GM23338 (cell line): Measurements from ENCODE around the gene KIF5A. TPM values are rescaled to one million over a fixed set of nuclear protein-coding genes. Genes with fewer than 3 reads are reported as not detected.

Experiments used
- ATAC-seq: fragments of 200-7000 bp; cut with Tn5 transposase; 3 replicates; pipeline ENCODE4 v1.9.1; 2020
- DNase-seq: peaks from one replicate; pipeline ENCODE4 v3.0.0-alpha.2; 2015; ENCODE audit warnings: low spot score
- H2AFZ ChIP-seq: fragments of 200-600 bp; sonication (generic); 2 replicates; pipeline ENCODE4 v1.8.0; 2016; ENCODE audit warnings: antibody characterized with exemption, mild to moderate bottlenecking, moderate library complexity
- H3F3A ChIP-seq: fragments of 200-600 bp; sonication (generic); replicated peaks from 2 replicates; pipeline ENCODE4 v1.8.0; 2017; ENCODE audit warnings: antibody characterized with exemption, mixed run types, low read depth
- H3K27ac ChIP-seq: fragments of 200-600 bp; sonication (generic); 2 replicates; pipeline ENCODE4 v1.6.1; 2016; ENCODE audit warnings: low read depth
- H3K27me3 ChIP-seq: fragments of 200-600 bp; sonication (generic); 2 replicates; pipeline ENCODE4 v1.8.0; 2016; ENCODE audit warnings: mild to moderate bottlenecking, mixed run types, moderate library complexity; ENCODE audit not compliant: insufficient read depth
- H3K36me3 ChIP-seq: fragments of 200-600 bp; sonication (generic); 2 replicates; pipeline ENCODE4 v1.8.0; 2016; ENCODE audit warnings: mild to moderate bottlenecking; ENCODE audit not compliant: insufficient read depth
- H3K4me1 ChIP-seq: fragments of 200-600 bp; sonication (generic); 2 replicates; pipeline ENCODE4 v1.8.0; 2016; ENCODE audit warnings: mild to moderate bottlenecking, moderate library complexity; ENCODE audit not compliant: insufficient read depth
- H3K4me2 ChIP-seq: fragments of 200-600 bp; sonication (generic); 2 replicates; pipeline ENCODE4 v1.7.1; 2017; ENCODE audit warnings: mixed run types
- H3K4me3 ChIP-seq: fragments of 200-600 bp; sonication (generic); 2 replicates; pipeline ENCODE4 v1.6.1; 2016; ENCODE audit warnings: mixed run types
- H3K79me2 ChIP-seq: fragments of 200-600 bp; sonication (generic); replicated peaks from 2 replicates; pipeline ENCODE4 v1.8.0; 2017; ENCODE audit warnings: mild to moderate bottlenecking; ENCODE audit not compliant: insufficient read depth
- H3K9me2 ChIP-seq: fragments of 200-600 bp; sonication (generic); 2 replicates; pipeline ENCODE4 v1.8.0; 2017; ENCODE audit not compliant: insufficient read depth
- H4K20me1 ChIP-seq: fragments of 200-600 bp; sonication (generic); replicated peaks from 2 replicates; pipeline ENCODE4 v1.8.0; 2017; ENCODE audit warnings: mild to moderate bottlenecking; ENCODE audit not compliant: insufficient read depth
- H3K27ac Mint-ChIP-seq: 2 replicates; pipeline ENCODE4 v1.8.0; 2020; ENCODE audit warnings: inconsistent platforms, mild to moderate bottlenecking, moderate library complexity, mixed read lengths
- H3K27me3 Mint-ChIP-seq: 3 replicates; pipeline ENCODE4 v1.8.0; 2022; ENCODE audit warnings: low read depth, mild to moderate bottlenecking, moderate library complexity, mixed read lengths, inconsistent platforms; ENCODE audit not compliant: insufficient read depth, poor library complexity
- H3K36me3 Mint-ChIP-seq: 3 replicates; pipeline ENCODE4 v1.8.0; 2021; ENCODE audit warnings: low read depth, mild to moderate bottlenecking, inconsistent platforms, moderate library complexity, mixed read lengths
- H3K4me1 Mint-ChIP-seq: 3 replicates; pipeline ENCODE4 v1.8.0; 2020; ENCODE audit warnings: mild to moderate bottlenecking, inconsistent platforms, mixed read lengths
- H3K4me3 Mint-ChIP-seq: 3 replicates; pipeline ENCODE4 v1.8.0; 2021; ENCODE audit warnings: moderate library complexity, mild to moderate bottlenecking, inconsistent platforms, mixed read lengths
- H3K9me3 Mint-ChIP-seq: 3 replicates; pipeline ENCODE4 v1.8.0; 2020; ENCODE audit warnings: moderate library complexity, mild to moderate bottlenecking, inconsistent platforms, mixed read lengths
- CREB1 ChIP-seq: fragments of 250-450 bp; sonication (Bioruptor Pico); IDR thresholded peaks from 2 replicates; pipeline ENCODE4 v1.5.0; 2020; ENCODE audit warnings: low read depth, mild to moderate bottlenecking, moderate library complexity
- EZH2 ChIP-seq: fragments of 200-600 bp; sonication (generic); IDR thresholded peaks from one replicate; pipeline ENCODE4 v1.8.0; 2017; ENCODE audit warnings: antibody characterized with exemption, mild to moderate bottlenecking, low read depth; ENCODE audit not compliant: unreplicated experiment
- NANOG ChIP-seq: IDR thresholded peaks from 2 replicates; pipeline ENCODE4 v1.6.1; 2016; ENCODE audit warnings: antibody characterized with exemption, borderline replicate concordance
- ZNF462 ChIP-seq: fragments of 250-450 bp; sonication (Bioruptor Pico); IDR thresholded peaks from 2 replicates; pipeline ENCODE4 v1.5.0; 2020; ENCODE audit warnings: mild to moderate bottlenecking, moderate library complexity
- polyA plus RNA-seq: library from polyadenylated mRNA; unstranded; fragments of >200 nt; fragmentation: Nextera tagmentation; extraction: Ambion mirVana; gene quantifications from 2 replicates; pipeline ENCODE4 v1.2.1, GENCODE V29; 2016
- total RNA-seq: library from RNA; depleted of rRNA; stranded (reverse); fragments of >200 nt; shearing (Covaris generic); gene quantifications from 2 replicates; pipeline ENCODE4 v1.2.3, GENCODE V29; 2014
- TF ChIP-seq, protein P1 (sequence below): IDR thresholded peaks from 2 replicates; pipeline ENCODE4 v1.6.1; 2016; ENCODE audit warnings: antibody characterized with exemption

Gene KIF5A
- total and polyA plus RNA-seq, 2 experiments from 2014 or later: 11.1 to 21.3 TPM

DNA sequence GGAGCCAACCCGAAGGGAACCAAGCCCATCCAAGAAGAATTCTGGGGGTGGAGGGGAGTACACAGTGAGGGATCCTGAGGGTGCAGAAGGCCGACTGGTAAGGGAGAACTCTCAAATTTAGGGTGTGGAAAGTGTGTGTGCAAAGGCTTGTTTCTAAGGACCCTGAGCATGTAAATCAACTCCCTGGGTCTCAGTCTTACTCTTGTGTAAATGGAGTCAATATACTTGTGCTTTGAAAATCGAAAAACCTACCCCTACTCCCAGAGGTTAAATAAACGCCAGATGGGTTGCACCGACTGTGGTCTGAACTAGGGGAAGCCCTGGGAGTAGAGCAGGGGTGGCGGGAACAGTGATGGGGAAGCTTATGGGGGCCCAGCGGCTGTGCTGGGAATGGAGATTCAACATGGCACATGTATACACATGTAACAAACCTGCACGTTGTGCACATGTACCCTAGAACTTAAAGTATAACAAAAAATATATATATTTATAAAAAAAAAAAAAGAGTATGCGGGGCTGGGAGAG, 77.1 kb downstream of the KIF5A start:
- Mint-ChIP-seq H3K4me1 (peaks cover 28% of the 10 kb centered on the region), H3K36me3 (no peaks in the 10 kb centered on the region; the same call in 2 of the 3 replicates), H3K9me3 (no peaks in the 10 kb centered on the region), H3K27me3 (peaks cover 100% of the 10 kb centered on the region), H3K4me3 (peak overlapping the region; percentile 35; the same call in 2 of the 3 replicates), H3K27ac (no peak overlapping the region)
- Histone ChIP-seq H3F3A (peaks cover 12% of the 10 kb centered on the region; the same call in 1 of the 2 replicates), H3K9me2 (no peaks in the 10 kb centered on the region), H3K4me2 (0 out of 2 replicates have a peak overlapping the region, but pooled peaks have one; percentile 26), H3K27ac (no peak overlapping the region), H3K27me3 (peaks cover 100% of the 10 kb centered on the region), H2AFZ (no peak overlapping the region), H4K20me1 (peaks cover 27% of the 10 kb centered on the region), H3K4me3 (no peak overlapping the region), H3K4me1 (peaks cover 17% of the 10 kb centered on the region), H3K79me2 (no peaks in the 10 kb centered on the region), H3K36me3 (no peaks in the 10 kb centered on the region)
- TF ChIP-seq ZNF462: no peak
- peak; percentile 71 for TF ChIP-seq EZH2
- DNase-seq (no peak), ATAC-seq (no peak)

- Histone ChIP-seq H2AFZ (peak overlapping the region; percentile 84), H3K4me3 (peak overlapping the region; percentile 55)
- TF ChIP-seq CREB1 (CRISPR knock-in tag): no peak
- TF ChIP-seq NANOG: no peak
- TF ChIP-seq, protein P1, sequence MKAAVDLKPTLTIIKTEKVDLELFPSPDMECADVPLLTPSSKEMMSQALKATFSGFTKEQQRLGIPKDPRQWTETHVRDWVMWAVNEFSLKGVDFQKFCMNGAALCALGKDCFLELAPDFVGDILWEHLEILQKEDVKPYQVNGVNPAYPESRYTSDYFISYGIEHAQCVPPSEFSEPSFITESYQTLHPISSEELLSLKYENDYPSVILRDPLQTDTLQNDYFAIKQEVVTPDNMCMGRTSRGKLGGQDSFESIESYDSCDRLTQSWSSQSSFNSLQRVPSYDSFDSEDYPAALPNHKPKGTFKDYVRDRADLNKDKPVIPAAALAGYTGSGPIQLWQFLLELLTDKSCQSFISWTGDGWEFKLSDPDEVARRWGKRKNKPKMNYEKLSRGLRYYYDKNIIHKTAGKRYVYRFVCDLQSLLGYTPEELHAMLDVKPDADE: no peak
- peak; percentile 43 for TF ChIP-seq EZH2
Measured at GRCh38 chr12:57627501-57628279, 77.8 kb downstream of the KIF5A start.

More at GRCh38 chr12:57627501-57628279, 77.8 kb downstream of the KIF5A start:
- peaks cover 27% of the 10 kb centered on the region for H4K20me1 ChIP-seq
- H3K27ac ChIP-seq: no peak overlapping the region
- peak; percentile 17 for ATAC-seq
- peaks cover 17% of the 10 kb centered on the region for H3K4me1 ChIP-seq
- DNase-seq: peak; percentile 50
- H3K27me3 ChIP-seq: peaks cover 100% of the 10 kb centered on the region
- H3K79me2 ChIP-seq: no peaks in the 10 kb centered on the region
- H3F3A ChIP-seq: peaks cover 12% of the 10 kb centered on the region; the same call in 1 of the 2 replicates
- peak overlapping the region; percentile 84 for H3K4me2 ChIP-seq
- H3K9me2 ChIP-seq: no peaks in the 10 kb centered on the region
- Mint-ChIP-seq H3K27ac (no peak overlapping the region), H3K27me3 (peaks cover 98% of the 10 kb centered on the region), H3K9me3 (no peaks in the 10 kb centered on the region), H3K36me3 (no peaks in the 10 kb centered on the region), H3K4me1 (peaks cover 26% of the 10 kb centered on the region), H3K4me3 (peak overlapping the region; percentile 63)
- H3K36me3 ChIP-seq: no peaks in the 10 kb centered on the region
